Myocyte (in vitro differentiated cells): ENCODE data around the gene BCL7A. TPM values are rescaled to one million over a fixed set of nuclear protein-coding genes. Genes with fewer than 3 reads are reported as not detected.

ENCODE experiments used
- DNase-seq: peaks from one replicate; pipeline ENCODE4 v3.0.0-alpha.2; 2012; ENCODE audit warnings: low read depth
- total RNA-seq: library from RNA; depleted of rRNA; stranded (reverse); fragments of >200 nt; gene quantifications from 2 replicates; pipeline ENCODE4 v1.2.3, GENCODE V29; 2014

BCL7A gene
- total RNA-seq, 1 donor from 2014 or later = 14.0 TPM

GRCh38 chr12:121996945-121997612 is 24.6 kb upstream of the BCL7A start:
- no peak for DNase-seq

- no peak for DNase-seq
These were observed 20.0 kb upstream of the BCL7A start for GRCh38 chr12:122001466-122002209.

- DNase-seq = peak; percentile 64
These were observed 17.8 kb upstream of the BCL7A start for GRCh38 chr12:122003651-122004611.

- DNase-seq = peak; percentile 26
These were observed 17.0 kb upstream of the BCL7A start for GRCh38 chr12:122004633-122005071.

GRCh38 chr12:122005252-122005776 is 16.4 kb upstream of the BCL7A start:
- no peak for DNase-seq

GRCh38 chr12:122006186-122006926 is 15.3 kb upstream of the BCL7A start:
- no peak for DNase-seq

- no peak for DNase-seq
These were observed 11.9 kb upstream of the BCL7A start for GRCh38 chr12:122009741-122010140.

GRCh38 chr12:122012184-122012583 is 9.5 kb upstream of the BCL7A start:
- DNase-seq = no peak

- DNase-seq = no peak
These were observed 8.5 kb upstream of the BCL7A start for GRCh38 chr12:122013136-122013535.

- no peak for DNase-seq
These were observed 7.7 kb upstream of the BCL7A start for GRCh38 chr12:122013791-122014590.

GRCh38 chr12:122014781-122015180 is 6.9 kb upstream of the BCL7A start:
- DNase-seq = no peak

- no peak for DNase-seq
These were observed 3.2 kb upstream of the BCL7A start for GRCh38 chr12:122018457-122018856.

- no peak for DNase-seq
These were observed 2.7 kb upstream of the BCL7A start for GRCh38 chr12:122018937-122019336.

- DNase-seq = no peak
These were observed 890 bp upstream of the BCL7A start for GRCh38 chr12:122020795-122021192.

- DNase-seq = peak; percentile 34
These were observed 377 bp upstream of the BCL7A start for GRCh38 chr12:122021193-122021821.

- peak; percentile 40 for DNase-seq
These were observed 982 bp downstream of the BCL7A start for GRCh38 chr12:122022393-122023338.

- peak; percentile 94 for DNase-seq
These were observed 1.9 kb downstream of the BCL7A start for GRCh38 chr12:122023339-122024131.
